Loucy (cell line): ENCODE data around the gene ARMC6.

Source experiments
- EZH2phosphoT487 ChIP-seq: fragments of 200-600 bp; IDR thresholded peaks from 2 replicates; pipeline ENCODE4 v1.6.1; 2018; ENCODE audit warnings: antibody characterized with exemption, mild to moderate bottlenecking, moderate library complexity, borderline replicate concordance
- TF ChIP-seq, protein P1 (sequence below): fragments of 200-600 bp; sonication (generic); conservative IDR thresholded peaks from 2 replicates; pipeline ENCODE4 v1.5.1; 2014; ENCODE audit warnings: mild to moderate bottlenecking, antibody characterized with exemption, low read length

DNA sequence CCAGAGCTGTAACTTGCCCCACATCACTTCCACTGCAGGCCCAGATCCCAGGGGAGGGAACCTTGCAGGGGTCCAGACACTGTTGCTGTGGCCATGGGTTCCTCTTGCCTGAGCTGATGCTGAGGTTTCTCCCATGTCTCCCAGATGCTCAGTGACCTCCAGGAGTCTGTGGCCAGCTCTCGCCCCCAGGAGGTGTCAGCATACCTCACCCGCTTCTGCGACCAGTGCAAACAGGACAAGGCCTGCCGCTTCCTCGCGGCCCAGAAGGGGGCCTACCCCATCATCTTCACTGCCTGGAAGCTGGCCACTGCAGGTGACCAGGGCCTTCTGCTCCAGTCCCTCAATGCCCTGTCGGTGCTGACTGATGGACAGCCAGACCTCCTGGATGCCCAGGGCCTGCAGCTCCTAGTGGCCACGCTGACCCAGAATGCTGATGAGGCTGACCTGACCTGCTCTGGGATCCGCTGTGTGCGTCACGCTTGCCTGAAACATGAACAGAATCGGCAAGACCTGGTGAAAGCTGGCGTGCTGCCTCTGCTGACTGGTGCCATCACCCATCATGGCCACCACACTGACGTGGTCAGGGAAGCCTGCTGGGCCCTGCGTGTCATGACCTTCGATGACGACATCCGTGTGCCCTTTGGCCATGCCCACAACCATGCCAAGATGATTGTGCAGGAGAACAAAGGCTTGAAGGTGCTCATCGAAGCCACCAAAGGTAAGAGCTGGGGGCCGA, 18.2 kb downstream of the ARMC6 start:
- TF ChIP-seq EZH2phosphoT487: no peak
- TF ChIP-seq, protein P1, sequence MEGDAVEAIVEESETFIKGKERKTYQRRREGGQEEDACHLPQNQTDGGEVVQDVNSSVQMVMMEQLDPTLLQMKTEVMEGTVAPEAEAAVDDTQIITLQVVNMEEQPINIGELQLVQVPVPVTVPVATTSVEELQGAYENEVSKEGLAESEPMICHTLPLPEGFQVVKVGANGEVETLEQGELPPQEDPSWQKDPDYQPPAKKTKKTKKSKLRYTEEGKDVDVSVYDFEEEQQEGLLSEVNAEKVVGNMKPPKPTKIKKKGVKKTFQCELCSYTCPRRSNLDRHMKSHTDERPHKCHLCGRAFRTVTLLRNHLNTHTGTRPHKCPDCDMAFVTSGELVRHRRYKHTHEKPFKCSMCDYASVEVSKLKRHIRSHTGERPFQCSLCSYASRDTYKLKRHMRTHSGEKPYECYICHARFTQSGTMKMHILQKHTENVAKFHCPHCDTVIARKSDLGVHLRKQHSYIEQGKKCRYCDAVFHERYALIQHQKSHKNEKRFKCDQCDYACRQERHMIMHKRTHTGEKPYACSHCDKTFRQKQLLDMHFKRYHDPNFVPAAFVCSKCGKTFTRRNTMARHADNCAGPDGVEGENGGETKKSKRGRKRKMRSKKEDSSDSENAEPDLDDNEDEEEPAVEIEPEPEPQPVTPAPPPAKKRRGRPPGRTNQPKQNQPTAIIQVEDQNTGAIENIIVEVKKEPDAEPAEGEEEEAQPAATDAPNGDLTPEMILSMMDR: no peak
